ENCODE data around the gene NEDD4L. TPM values are rescaled to one million over a fixed set of nuclear protein-coding genes. Genes with fewer than 3 reads are reported as not detected.

NEDD4L gene
- total RNA-seq, 1 donor from 2014 or later, result 93.9 TPM

- TF ChIP-seq EZH2 (IDR thresholded peaks at IDR 0.05; ENCODE audit: insufficient read depth, low read length) (no peak), CTCF (IDR thresholded peaks at IDR 0.05; ENCODE audit: insufficient read depth, low read depth, low read length) (no peak)
- no peaks in the 10 kb centered on the region for H3K9me3 ChIP-seq (ENCODE audit: insufficient read depth, low read depth, low read length)
- no peak overlapping the region for H3K27ac ChIP-seq (ENCODE audit: low read depth, low read length)
- H2AFZ ChIP-seq (ENCODE audit: low read depth, low read length), result no peak overlapping the region
- no peak overlapping the region for H3K4me2 ChIP-seq (ENCODE audit: low read length)
- Mint-ChIP-seq H3K4me1 (ENCODE audit: low read depth, unreplicated experiment) (no peaks in the 10 kb centered on the region), H3K4me3 (ENCODE audit: unreplicated experiment) (no peak overlapping the region), H3K36me3 (ENCODE audit: low read depth, unreplicated experiment) (no peaks in the 10 kb centered on the region), H3K27ac (ENCODE audit: unreplicated experiment) (no peak overlapping the region), H3K9me3 (ENCODE audit: unreplicated experiment) (no peaks in the 10 kb centered on the region), H3K27me3 (ENCODE audit: low read depth, unreplicated experiment) (peaks cover 2% of the 10 kb centered on the region)
- no peak for FAIRE-seq
- no peak for DNase-seq (ENCODE audit: low read depth)
- H3K36me3 ChIP-seq (ENCODE audit: insufficient read depth, low read length), result no peaks in the 10 kb centered on the region
- no peaks in the 10 kb centered on the region for H3K79me2 ChIP-seq (ENCODE audit: insufficient read depth, low read length)
- H3K4me3 ChIP-seq (ENCODE audit: insufficient read depth, low read depth, low read length), result no peak overlapping the region
- H3K4me1 ChIP-seq (ENCODE audit: insufficient read depth, low read length), result no peaks in the 10 kb centered on the region
- H3K9ac ChIP-seq (ENCODE audit: low read length), result no peak overlapping the region
- H4K20me1 ChIP-seq (ENCODE audit: insufficient read depth, low read length), result no peaks in the 10 kb centered on the region
- no peaks in the 10 kb centered on the region for H3K27me3 ChIP-seq (ENCODE audit: insufficient read depth, low read length)
Observed at GRCh38 chr18:58021504-58021903, 22.5 kb upstream of the NEDD4L start.

GRCh38 chr18:58023108-58023507, 20.9 kb upstream of the NEDD4L start:
- Histone ChIP-seq H3K4me1 (ENCODE audit: insufficient read depth, low read length) (no peaks in the 10 kb centered on the region), H3K27me3 (ENCODE audit: insufficient read depth, low read length) (peaks cover 2% of the 10 kb centered on the region), H2AFZ (ENCODE audit: low read depth, low read length) (no peak overlapping the region), H4K20me1 (ENCODE audit: insufficient read depth, low read length) (no peaks in the 10 kb centered on the region), H3K27ac (ENCODE audit: low read depth, low read length) (no peak overlapping the region), H3K9me3 (ENCODE audit: insufficient read depth, low read depth, low read length) (no peaks in the 10 kb centered on the region), H3K4me3 (ENCODE audit: insufficient read depth, low read depth, low read length) (no peak overlapping the region), H3K36me3 (ENCODE audit: insufficient read depth, low read length) (no peaks in the 10 kb centered on the region), H3K4me2 (ENCODE audit: low read length) (no peak overlapping the region), H3K79me2 (ENCODE audit: insufficient read depth, low read length) (no peaks in the 10 kb centered on the region), H3K9ac (ENCODE audit: low read length) (no peak overlapping the region)
- Mint-ChIP-seq H3K9me3 (ENCODE audit: unreplicated experiment) (no peaks in the 10 kb centered on the region), H3K4me1 (ENCODE audit: low read depth, unreplicated experiment) (no peaks in the 10 kb centered on the region), H3K36me3 (ENCODE audit: low read depth, unreplicated experiment) (no peaks in the 10 kb centered on the region), H3K27me3 (ENCODE audit: low read depth, unreplicated experiment) (peaks cover 2% of the 10 kb centered on the region), H3K27ac (ENCODE audit: unreplicated experiment) (no peak overlapping the region), H3K4me3 (ENCODE audit: unreplicated experiment) (no peak overlapping the region)
- no peak for DNase-seq (ENCODE audit: low read depth)
- FAIRE-seq, result no peak
- TF ChIP-seq CTCF (IDR thresholded peaks at IDR 0.05; ENCODE audit: insufficient read depth, low read depth, low read length) (no peak), EZH2 (IDR thresholded peaks at IDR 0.05; ENCODE audit: insufficient read depth, low read length) (no peak)

- Mint-ChIP-seq H3K4me1 (ENCODE audit: low read depth, unreplicated experiment) (no peaks in the 10 kb centered on the region), H3K27me3 (ENCODE audit: low read depth, unreplicated experiment) (peaks cover 2% of the 10 kb centered on the region), H3K9me3 (ENCODE audit: unreplicated experiment) (no peaks in the 10 kb centered on the region), H3K36me3 (ENCODE audit: low read depth, unreplicated experiment) (no peaks in the 10 kb centered on the region), H3K4me3 (ENCODE audit: unreplicated experiment) (no peak overlapping the region), H3K27ac (ENCODE audit: unreplicated experiment) (no peak overlapping the region)
- DNase-seq (ENCODE audit: low read depth) (no peak), FAIRE-seq (no peak)
- no peaks in the 10 kb centered on the region for H3K9me3 ChIP-seq (ENCODE audit: insufficient read depth, low read depth, low read length)
- H4K20me1 ChIP-seq (ENCODE audit: insufficient read depth, low read length), result no peaks in the 10 kb centered on the region
- H3K27me3 ChIP-seq (ENCODE audit: insufficient read depth, low read length), result peaks cover 3% of the 10 kb centered on the region
- H2AFZ ChIP-seq (ENCODE audit: low read depth, low read length), result no peak overlapping the region
- TF ChIP-seq EZH2 (IDR thresholded peaks at IDR 0.05; ENCODE audit: insufficient read depth, low read length), result no peak
- TF ChIP-seq CTCF (IDR thresholded peaks at IDR 0.05; ENCODE audit: insufficient read depth, low read depth, low read length), result no peak
- no peak overlapping the region for H3K27ac ChIP-seq (ENCODE audit: low read depth, low read length)
- H3K9ac ChIP-seq (ENCODE audit: low read length), result no peak overlapping the region
- H3K4me1 ChIP-seq (ENCODE audit: insufficient read depth, low read length), result no peaks in the 10 kb centered on the region
- H3K4me3 ChIP-seq (ENCODE audit: insufficient read depth, low read depth, low read length), result no peak overlapping the region
- H3K79me2 ChIP-seq (ENCODE audit: insufficient read depth, low read length), result no peaks in the 10 kb centered on the region
- no peak overlapping the region for H3K4me2 ChIP-seq (ENCODE audit: low read length)
- H3K36me3 ChIP-seq (ENCODE audit: insufficient read depth, low read length), result no peaks in the 10 kb centered on the region
Observed at GRCh38 chr18:58024139-58024538, 19.9 kb upstream of the NEDD4L start.
